OCI-M1 (cell line): ENCODE data around the gene TSPY4.
"Not testable (repeated sequence)": the region's sequence is repeated elsewhere in the genome, so short reads cannot be mapped to it uniquely, and the experiment has no call there.

Experiments
- DNase-seq: peaks from one replicate; lab custom pipeline; 2025; lab: John Stamatoyannopoulos, UW

The TSPY4 gene

GRCh38 chrY:9337164-9337563, at the start of gene TSPY4:
Gene TSPY4, plus strand, starts transcription at chrY:9337464. Its CDS starts 46 bp downstream, at chrY:9337510.
- not testable (repeated sequence) for DNase-seq

GRCh38 chrY:9320996-9321395, 16.3 kb upstream of the TSPY4 start:
- no peak for DNase-seq

DNA sequence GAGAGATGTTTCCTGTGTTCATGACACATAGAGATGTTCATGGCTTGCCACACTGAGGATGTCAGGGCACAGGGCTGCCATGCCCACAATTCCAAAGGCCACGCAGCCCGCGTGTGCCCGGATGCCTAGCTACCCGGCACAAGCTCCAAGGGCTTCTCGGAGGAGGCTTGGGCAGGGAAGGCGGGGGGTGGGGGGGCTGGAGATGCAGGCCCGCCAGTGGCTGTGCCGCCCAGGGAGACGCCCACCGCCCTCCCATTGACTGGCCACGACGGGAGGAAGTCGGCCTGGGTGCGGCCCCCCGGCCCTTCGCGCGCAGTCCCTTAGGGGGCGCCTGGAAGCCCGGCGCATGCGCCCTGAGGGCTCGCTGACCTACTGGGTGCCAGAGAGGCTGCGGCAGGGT, 20.2 kb downstream of the TSPY4 start, which contains the start of gene TSPY8:
TSPY8 (plus strand) TSS at position 301 of the 400 bp plus-strand sequence; CDS start at position 347, 46 bp downstream.
- DNase-seq, result not testable (repeated sequence)
